NCI-H1417 treated with DMSO at 0.1 percent for 48 hours (cell line): ENCODE data around the gene PPP4R3A.
"Not testable (repeated sequence)": the region's sequence is repeated elsewhere in the genome, so short reads cannot be mapped to it uniquely, and the experiment has no call there.

ENCODE experiments used
- DNase-seq: peaks from one replicate; lab custom pipeline; 2025; lab: John Stamatoyannopoulos, UW

Gene PPP4R3A

DNA sequence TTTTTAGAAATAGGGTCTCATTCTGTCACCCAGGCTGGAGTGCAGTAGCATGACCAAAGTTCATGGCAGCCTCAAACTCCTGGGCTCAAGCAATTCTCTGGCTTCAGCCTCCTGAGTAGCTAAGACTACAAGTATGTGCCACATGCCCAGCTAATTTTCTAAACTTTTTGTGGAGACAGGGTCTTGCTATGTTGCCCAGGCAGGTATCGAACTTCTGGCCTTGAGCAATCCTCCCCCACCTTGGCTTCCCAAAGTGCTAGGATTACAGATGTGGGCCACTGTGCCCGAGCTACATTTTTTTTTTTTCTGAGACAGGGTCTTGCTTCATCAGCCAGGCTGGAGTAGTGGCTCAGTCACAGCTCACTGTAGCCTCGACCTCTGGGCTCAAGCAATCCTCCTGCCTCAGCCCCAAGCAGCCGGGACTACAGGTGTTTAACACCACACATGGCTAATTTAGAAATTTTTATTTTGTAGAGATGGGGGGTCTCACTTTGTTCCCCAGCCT is 7.1 kb downstream of the PPP4R3A start:
- DNase-seq: no peak

DNA sequence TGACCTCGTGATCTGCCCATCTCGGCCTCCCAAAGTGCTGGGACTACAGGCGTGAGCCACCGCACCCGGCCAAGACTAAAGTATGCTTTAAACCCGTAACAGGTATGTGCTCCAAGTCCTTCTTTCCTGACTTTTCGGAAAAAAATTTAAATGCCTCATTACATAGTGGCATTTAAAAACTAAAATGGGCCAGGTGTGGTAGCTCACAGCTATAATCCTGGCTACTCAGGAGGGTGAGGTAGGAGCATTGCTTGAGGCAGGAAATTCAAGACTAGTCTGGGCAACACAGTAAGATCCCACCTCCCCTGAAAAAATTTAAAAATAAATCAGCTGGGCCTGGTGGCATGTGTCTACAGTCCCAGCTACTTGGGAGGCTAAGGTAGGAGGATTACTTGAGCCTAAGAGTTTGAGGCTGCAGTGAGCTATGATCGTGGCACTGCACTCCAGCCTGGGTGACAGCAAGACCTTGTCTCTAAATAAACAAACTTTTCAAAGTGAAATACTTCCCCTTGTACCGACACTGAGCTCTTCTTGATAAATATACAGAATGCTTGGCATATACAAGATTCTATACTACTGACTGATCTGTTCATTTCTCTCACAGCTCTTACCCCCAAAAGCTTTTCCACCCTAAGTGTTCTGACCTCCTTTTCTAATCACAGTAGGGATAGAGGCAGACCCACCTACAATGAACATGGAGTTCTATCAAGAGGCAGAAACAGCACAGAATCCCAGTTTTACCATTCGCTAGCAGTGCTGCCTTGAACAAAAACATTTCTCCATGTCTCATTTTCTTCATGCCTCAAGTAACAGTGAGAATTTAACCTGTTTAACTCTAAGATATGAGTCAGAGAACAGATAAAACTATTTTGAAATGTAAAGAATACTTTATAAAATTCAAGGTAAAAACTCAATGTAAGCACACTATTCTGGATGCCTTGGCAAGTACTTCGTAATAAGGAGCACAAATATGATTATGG is 7.9 kb downstream of the PPP4R3A start:
- DNase-seq: no peak

DNA sequence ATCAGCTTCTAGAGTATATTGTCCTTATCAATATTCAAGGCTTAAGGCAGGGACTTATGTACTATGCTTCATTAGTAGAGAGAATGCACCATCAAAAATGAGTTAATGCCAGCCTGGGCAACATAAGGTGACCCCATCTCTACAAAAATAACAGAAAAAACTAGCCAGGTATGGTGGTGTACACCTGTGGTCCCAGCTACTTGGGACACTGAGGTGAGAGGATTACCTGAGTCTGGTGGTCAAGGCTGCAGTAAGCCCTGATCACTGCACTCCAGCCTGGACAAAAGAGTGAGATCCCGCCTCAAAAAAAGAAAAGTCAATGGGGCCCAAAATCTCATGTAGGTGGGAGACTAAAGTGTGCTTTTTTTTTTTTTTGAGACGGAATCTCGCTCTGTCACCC is 8.8 kb downstream of the PPP4R3A start:
- DNase-seq: no peak

DNA sequence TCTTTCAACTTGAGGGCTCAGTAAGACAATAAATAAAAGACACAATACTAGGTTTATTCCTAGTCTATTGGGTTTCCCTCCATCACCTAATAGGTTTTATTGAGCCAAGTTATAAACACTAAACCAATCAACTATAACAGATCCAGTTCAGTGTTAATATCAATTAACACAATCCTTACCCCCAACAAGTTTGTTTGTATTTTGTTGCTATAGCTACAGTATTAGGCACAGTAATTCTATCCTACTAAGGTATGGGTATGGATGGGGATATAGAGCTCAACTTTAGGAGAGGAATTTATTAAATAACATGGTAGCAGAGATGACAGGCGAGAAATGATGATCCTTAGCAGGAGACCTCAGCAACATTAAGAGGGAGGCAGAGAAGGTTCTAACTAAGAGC is 13.3 kb downstream of the PPP4R3A start:
- DNase-seq: no peak

DNA sequence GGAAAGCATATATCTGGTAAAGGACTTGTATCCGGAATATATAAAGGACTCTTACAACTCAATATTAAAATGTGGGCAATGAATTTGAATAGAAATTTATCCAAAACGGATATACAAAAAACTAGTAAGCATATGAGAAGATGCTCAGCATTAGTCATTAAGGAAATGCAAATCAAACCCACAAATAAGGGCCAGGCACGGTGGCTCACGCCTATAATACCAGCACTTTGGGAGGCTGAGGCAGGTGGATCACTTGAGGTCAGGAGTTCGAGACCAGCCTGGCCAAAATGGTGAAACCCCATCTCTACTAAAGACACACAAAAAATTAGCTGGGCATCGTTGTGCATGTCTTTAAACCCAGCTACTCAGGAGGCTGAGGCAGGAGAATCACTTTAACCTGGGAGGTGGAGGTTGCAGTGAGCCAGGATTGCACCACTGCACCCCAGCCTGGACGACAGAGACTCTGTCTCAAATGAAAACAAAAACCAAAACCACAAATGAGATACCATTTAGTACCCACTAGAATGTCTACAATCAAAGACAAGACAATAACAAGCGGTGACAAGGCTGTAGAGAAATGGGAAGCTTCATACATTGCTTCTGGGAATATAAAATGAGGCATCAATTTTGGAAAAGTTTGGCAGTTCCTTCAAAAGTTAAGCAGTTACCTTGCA is 15.6 kb downstream of the PPP4R3A start:
- DNase-seq: not testable (repeated sequence)

DNA sequence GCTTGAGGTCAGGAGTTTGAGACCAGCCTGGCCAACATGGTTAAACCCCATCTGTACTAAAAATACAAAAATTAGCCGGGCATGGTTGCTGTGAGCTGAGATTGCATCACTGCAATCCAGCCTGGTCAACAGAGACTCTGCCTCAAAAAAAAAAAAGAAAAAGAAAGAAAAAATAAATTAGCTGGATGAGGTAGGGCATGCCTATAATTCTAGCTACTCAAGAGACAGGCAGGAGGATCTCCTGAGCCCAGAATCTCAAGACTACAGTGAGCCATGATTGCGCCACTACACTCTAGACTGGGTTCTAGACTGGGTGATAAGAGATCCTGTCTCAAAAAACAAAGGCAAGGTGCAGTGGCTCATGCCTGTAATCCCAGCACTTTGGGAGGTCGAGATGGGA is 16.9 kb downstream of the PPP4R3A start:
- no peak for DNase-seq

DNA sequence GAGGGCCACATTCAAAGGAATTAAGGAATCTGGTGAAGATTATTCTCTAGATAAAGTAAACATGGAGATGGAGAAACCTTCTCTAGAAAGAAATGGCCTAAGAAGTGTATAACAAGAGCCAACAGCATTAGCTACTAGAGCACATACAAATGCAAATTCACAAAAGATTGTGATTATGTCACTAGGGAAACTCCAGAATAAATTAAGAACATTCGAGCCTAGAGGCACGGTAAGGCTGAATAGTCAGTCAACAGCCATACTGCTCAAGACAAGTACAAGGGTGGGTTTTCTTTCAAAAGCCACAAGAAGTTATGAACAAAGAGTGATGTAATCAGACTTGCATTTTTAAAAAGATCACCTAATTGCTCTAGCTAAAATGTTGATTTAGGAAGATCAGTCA is 25.4 kb downstream of the PPP4R3A start:
- DNase-seq: no peak

DNA sequence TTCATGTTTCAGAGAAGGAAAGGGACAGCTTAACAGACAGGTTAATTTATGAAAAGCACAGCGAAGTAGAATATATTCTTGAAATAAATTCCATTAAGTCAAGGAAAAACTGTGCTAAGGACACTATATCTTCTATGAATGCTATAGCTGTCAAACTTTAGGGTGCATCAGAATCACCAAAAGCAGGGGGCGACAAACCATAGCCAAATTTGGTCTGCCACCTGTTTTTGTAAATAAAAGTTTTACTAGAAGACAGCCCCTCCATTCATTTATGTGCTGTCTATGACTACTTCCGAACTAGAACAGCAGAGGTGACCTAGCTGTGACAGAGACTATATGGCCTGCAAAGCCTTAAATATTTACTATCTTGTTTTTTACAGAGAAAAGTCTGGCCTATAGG is 25.9 kb downstream of the PPP4R3A start:
- DNase-seq: no peak

DNA sequence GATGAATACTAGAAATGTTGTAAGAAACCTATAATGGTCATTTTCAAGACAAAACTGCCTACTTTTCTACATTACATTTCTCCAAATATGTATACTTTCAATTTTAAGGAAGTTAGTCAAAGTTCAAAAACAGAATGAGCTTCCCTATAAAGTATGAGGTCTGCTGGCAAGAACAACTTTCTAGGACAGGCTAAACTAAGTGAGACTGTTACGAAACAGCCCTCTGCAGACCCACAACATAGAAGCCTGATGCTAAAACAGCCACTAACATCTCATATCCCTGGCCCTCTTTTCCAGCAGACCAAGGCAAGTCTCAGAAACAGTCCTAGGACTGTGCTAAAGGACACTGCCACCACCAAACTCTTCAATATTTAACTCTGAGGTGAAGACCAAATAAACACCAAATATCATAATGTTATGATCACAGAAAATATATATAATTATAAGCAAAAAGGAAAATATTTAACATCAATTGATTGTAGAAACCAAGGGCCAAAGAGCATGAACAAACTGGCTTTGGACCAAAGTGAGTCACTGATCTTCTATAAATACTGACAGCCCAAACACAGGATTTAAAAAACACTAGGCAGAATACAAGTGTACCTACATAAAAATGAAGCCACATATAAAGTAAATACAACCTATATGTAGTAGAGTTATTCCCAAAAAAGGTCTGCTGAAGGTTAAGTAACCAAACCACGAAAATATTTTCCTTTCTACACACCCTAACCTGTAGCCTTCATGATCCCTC is 27.7 kb downstream of the PPP4R3A start:
- DNase-seq: no peak

DNA sequence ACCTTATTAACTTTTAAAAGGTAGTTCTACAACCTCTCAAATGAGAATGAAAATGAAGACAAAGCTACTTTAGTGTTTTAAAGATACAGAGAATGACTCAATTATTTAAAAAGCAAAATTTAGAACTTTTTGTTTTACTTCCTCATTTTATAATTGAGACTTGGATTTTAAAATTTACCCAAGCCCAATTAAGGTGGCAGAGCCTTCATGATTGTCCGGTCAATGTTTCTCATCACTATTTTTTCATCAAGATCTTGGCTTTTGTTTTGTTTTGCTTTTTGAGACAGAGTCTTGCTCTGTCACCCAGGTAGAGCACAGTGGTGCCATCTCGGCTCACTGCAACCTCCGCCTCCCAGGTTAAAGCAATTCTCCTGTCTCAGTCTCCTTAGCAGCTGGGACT is 32.7 kb downstream of the PPP4R3A start:
- DNase-seq: no peak

DNA sequence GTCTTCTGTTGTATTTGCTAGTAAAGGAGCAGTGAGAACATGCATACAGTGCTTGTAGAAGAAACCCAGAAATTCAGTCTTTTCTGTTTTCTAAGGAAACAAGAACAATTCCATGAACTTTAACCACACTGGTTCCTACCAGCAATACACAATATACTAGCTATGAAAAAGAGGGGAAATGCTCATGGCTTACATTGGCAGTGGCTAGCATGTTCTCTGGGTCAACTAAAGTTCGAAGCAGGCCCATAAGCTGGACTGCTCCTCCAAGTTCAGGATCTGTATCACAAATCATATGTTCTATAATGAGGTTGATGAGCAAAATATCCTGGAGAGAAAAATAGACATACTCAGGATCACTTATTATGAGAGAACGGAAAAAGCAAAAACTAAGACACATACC is 37.1 kb downstream of the PPP4R3A start:
- no peak for DNase-seq

DNA sequence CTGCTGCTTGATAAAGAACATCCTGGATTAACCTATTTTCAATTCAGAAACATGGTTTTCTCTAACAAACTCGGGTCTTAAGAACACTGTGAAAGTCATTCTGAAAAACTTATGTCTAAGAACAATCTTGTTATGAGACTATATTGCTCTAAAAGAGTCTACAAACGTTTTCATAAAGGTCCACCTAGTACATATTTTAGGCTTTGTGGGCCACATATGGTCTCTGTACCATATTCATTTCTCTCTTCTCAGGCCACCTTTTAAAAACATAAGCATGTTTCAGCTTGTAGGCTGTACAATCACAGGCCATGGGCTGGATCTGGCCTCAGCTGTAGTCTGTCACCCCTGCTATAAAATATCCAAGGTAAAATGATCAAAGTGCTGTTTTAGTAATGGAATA is 39.9 kb downstream of the PPP4R3A start:
- no peak for DNase-seq

DNA sequence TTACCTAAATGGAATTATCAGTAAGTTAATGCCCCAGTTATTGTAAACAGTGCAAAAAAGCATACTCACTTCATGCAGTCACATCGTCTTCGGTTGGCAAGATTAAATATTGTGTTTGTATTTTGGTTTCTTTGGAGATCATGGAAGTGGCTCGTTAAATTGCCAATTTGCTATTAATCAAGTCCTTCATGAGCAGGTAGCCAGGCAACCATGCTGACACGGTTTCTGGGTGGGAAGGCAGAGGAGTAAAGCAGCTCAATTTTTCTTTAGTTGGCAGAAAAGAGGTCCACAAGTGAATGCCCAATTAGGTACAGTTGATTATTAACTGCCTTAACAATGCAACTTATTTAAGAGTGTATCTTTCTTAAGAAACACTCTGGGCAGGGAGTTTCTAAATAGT is 43.9 kb downstream of the PPP4R3A start:
- DNase-seq: peak; percentile 59

DNA sequence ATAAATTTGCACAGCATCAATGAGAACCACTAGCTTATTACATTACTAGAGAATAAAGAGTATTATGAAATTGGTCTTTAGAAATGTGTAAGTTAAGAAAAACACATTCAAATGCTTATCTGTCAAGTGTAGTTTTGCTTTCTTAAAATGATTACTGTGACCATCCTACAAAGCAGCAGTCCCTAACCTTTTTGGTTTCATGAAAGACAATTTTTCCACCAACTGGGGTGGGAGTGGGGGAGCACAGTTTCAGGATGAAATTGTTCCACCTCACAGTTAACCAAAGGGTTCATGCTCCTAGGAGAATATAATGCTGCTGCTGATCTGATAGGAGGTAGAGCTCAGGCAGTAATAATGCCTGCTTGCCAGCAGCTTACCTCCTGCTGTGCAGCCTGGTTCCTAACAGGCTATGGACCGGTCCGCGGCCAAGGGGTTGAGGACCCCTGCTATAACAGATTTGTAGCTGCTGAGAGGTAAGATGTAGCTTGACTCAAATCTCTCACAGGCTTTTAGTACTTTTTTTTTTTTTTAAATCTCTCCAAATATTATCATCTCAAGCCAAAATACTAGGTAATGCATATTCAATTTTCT is 45.4 kb downstream of the PPP4R3A start:
- no peak for DNase-seq

DNA sequence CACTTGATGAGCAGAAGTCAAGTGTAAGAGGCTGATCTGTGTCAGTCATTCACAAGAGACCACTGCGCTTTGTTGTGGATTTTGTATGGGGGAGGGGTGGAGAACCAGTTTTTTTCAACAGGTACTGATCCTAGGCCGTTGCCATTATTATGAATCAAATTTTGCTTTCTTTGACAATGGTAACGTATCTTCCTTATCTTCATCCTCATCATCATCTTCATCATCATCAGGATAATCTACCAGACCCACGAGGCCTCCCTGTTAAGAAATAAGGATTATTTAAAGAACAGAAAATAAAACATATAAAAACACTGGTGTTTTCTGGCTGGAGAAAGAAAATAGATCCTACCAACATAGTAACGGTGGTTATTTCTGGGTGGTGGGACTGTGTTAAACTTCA is 51.5 kb downstream of the PPP4R3A start:
- no peak for DNase-seq

DNA sequence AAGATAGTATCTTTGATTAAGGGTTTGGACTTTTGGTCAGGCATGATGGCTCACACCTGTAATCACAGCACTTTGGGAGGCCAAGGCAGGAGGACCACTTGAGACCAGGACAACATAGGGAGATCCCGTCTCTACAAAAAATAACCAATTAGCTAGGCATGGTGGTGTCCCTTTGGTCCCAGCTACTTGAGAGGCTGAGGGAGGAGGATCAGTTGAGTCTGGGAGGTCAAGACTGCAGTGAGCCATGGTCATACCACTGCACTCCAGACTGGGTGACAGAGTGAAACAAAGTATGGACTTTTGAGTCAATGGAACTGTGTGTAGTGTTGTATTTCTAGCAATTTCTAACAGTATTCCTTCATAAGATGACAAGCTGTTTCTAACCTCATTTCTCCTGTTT is 53.8 kb downstream of the PPP4R3A start:
- DNase-seq: no peak

DNA sequence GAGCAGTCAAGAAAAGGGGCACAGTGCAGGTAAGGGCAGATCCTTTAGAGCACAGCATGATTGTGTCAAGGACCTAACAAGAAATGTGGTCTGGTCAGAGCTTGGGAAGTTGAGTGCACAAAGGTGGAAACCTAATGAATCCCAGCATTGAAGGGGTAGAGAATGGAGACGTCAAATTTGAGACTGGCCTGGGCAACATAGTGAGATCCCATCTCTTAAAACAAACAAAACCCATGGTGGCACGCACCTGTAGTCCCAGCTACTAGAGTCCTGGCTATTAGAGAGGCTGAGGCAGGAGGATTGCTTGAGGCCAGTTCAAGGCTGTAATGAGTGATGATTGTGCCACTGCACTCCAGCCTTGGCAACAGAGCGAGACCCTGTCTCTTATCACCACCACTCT is 55.5 kb downstream of the PPP4R3A start:
- no peak for DNase-seq

DNA sequence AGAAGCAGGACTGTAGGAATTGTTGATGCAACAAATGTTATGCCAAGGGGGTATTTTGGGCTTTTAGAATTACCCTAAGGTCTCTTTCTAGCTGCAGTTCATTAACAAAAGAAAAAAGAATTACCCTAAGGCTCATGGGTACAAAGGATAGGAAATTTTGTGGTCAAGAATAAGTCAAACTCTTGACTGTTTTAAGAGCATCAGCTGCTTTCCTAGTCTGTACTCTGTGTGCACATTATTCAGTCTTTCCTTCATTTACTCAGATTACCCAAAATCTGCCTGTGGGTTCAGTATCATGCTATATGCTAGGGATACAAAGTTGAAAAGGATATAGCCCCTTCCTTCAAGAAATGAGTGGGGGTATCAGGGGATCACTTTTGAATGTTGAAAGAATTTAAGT is 56.0 kb downstream of the PPP4R3A start:
- no peak for DNase-seq

DNA sequence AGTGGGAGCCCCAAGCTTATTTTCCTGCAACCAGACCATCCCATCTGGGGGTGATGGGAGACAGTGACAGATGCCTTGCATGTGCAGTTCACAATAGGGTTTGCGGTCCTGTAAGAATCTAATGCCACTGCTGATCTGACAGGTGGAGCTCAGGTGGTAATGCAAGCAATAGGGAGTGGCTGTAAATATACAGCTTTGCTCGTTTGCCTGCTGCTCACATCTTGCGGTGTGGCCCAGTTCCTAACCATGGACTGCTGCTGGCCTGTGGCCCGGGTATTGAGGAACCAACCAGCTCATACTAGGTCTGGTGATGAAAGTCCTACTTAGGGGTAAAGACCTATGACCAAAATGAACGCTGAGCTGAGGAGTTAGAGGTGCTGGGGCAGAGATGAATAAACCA is 56.4 kb downstream of the PPP4R3A start:
- no peak for DNase-seq

DNA sequence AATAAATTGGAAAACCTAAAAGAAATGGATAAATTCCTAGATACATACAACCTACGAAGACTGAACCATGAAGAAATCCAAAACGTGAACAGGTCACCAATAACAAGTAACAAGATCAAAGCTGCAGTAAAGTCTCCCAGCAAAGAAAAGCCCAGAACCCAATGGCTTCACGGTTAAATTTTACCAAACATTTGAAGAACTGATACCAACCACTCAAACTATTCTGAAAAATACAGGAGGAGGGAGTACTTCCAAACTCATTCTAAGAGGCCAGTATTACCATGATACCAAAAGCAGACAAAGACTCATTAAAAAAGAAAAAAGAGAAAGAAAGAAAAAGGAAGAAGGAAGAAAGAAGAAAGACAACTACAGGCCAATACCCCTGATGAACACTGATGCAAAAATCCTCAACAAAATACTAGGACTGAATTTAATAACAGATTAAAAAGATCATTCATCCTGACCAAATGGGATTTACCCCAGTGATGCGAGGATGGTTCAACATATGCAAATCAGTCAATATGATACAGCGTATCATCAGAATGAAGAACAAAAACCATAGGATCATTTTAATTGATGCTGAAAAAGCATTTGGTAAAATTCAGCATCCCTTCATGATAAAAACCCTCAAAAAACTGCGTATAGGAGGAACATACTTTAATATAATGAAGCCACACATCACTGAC is 65.6 kb downstream of the PPP4R3A start:
- no peak for DNase-seq

DNA sequence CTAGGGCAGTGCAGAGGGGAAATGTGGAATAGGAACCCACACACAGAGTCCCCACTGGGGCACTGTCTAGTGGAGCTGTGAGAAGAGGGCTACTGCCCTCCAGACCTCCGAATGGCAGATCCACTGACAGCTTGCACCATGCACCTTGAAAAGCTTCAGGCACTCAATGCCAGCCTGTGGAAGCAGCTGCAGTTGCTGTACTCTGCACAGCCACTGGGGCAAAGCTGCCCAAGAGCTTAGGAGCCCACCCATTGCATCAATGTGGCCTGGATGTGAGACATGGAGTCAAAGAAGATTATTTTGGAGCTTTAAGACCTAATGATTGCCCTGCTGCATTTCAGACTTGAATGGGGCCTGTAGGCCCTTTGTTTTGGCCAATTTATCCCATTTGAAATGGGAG is 70.8 kb downstream of the PPP4R3A start:
- DNase-seq: no peak

DNA sequence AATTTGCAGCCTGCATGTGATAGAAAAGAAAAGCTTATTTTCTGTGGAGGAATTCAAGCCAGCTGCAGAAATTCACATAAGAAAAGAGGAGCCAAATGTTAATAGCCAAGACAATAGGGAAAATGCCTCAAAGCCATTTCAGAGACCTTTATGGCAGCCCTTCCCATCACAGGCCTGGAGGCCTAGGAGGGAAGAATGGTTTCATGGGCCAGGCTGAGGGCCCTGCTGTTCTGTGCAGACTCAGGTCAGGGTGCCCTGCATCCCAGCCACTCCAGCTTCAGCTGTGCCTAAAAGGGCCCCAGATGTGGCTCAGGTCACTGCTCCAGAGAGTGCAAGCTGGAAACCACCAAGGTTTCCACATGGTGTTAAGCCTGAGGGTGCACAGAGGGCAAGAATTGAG is 71.3 kb downstream of the PPP4R3A start:
- no peak for DNase-seq
